DMS53 (cell line): Measurements from ENCODE around the gene BTRC.

ENCODE experiments used
- DNase-seq: peaks from one replicate; lab custom pipeline; 2025; lab: John Stamatoyannopoulos, UW

The BTRC gene

DNA sequence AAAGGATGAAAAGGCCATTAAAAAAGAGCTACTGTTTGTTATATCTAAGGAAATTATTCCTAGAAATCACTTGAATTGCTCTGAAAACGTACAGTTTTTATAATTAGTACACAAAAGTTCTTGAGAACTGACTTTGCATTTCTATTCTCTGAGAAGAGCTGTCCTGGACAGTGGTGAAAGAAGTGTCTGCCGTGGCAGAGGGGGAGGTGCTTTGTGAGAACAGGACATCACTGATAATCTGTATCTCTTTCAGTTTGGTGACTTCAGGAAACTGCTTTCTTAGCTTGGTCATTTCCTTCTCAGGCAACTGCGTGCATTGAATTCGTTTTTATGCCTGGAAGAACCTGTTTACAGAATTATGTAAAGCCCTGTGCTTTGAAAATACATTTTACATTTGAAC lies 182.0 kb downstream of the BTRC start:
- no peak for DNase-seq

GRCh38 chr10:101536800-101537199 lies 182.8 kb downstream of the BTRC start:
- DNase-seq = peak; percentile 64

GRCh38 chr10:101538446-101538845 lies 184.5 kb downstream of the BTRC start:
- no peak for DNase-seq

DNA sequence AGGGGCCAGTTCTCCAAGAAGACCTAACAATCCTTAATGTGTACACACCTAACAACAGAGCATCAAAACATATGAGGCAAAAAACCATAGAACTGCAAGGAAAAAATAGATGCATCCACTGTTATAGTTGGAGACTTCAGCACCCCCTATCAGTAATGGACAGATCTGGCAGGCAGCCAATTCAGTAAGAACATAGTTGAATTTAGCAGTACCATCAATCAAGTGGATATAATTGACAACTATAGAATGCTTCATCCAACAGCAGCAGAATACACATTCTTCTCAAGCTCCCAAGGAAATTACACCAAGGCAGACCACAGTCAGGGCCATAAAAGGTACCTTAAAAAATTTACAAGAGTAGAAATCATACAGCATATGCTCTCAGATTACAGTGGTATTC lies 191.9 kb downstream of the BTRC start:
- peak; percentile 28 for DNase-seq

DNA sequence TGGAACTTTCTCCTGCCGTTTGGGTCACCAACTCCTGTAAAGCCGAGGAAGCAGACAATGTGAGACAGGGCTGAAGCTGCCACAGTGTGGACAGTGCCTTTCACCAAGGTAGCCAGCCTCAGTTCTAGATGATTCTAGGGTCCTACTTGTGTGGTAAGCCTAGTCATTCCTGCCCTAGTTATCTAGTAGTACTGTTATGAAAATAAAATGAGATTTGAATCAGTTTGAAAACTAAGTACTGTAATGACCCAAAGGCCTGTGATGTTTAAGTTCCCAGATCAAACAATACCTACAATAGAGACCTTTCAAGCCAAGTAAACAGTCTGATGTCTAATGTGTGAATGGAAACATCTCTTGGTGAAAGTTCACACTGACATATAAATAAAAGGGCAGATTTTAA lies 197.0 kb downstream of the BTRC start:
- DNase-seq = no peak

GRCh38 chr10:101552442-101552841 lies 198.5 kb downstream of the BTRC start:
- DNase-seq = no peak

GRCh38 chr10:101557541-101557940 lies 203.6 kb downstream of the BTRC start:
- no peak for DNase-seq

DNA sequence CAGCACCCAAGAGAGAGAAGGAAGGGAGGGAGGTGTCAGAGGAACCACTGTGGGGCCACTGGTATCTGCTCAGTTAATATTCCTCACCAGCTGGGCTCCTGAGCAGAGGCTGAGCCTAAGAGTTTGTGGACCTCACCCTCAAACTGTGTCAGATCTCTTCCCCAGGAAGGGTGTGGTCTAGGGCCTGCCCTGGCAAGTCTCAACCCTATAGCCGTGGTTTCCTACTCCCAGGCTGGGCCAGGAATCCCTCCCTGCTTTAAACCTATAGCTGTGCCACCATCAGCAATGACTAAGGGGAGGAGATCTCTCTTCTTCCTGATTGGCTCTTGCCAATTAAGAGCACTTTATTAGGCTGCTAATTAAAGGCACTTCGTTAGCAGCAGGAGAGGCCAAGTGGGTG lies 204.2 kb downstream of the BTRC start:
- no peak for DNase-seq

DNA sequence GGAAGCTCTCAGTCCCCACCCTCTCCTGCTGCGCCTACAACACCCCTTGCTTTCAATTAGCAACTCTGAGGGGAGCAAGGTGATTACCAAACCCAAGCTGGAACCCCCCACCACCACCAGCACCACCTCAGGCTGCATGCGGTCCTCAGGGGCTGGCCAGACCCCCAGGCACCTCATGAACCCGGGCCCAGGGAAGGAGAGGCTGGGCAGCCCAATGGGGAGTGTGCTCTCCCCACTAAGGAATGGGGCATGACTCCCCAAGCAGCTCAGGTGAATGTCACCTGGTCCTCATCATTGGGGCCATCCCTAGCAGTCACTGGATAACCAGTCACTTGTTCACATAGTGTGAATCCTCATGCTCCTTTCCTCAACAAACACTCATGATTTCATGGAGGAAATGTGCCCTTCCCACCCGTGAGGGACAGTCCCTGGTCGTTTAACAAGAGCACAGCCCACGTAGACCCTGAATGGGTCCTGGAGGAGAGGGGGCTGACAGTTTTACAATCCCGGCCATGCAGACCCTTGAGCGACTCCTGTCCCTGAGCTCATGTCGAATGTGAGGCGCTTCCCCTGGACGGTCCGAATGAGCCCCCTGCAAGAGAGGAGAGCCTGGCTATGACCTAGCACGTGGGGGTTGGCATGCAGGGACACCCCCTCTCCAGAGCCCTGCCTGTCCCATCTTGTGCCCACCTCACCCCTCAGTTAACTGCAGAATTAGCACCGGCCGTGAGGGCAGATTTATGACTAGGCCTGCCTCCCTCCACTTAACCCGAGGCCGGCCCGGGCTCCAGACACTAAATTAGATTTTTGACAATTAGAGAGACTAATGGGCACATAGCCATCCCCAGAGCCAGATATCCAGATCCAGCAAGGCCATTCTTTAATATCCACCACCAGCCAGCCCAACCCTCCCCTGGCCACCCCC lies 205.0 kb downstream of the BTRC start:
- DNase-seq = no peak

DNA sequence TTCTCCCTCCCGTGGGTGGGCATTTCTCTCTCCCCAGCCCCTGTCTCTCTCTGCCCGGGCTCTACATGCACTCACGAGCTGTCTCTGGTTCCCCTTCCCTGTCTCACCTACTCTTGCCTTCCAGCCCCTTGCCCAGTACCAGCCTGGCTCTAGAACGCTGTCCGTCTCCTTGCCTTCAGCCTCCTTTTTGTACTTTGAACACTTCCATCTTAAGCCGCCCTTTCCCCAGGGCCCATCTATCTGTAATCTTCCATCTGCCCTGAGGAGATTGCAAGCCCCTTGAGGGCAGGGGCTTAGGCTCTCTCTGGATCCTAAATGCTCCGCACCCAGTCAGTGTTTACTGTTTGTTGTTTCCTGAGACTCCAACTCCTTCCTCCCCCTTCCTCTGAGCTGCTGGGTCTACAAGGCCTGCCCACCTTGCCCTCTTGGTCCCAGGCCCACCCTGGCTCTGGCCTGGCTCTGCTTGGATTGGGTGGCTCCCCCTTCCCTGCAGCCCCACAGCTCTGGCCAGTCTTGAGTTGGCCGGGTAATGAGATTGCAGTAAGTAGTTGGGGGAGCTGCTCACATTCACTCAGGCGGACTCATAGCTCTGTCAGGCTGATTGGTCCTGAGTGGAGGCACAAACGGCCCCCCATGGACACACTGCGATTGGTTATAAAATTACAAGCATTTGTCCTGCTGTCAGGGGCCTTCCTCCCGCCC lies 205.8 kb downstream of the BTRC start:
- DNase-seq = no peak

- DNase-seq = no peak
These were observed 206.5 kb downstream of the BTRC start for GRCh38 chr10:101560298-101561067.

GRCh38 chr10:101561068-101561915 lies 207.3 kb downstream of the BTRC start:
- no peak for DNase-seq

DNA sequence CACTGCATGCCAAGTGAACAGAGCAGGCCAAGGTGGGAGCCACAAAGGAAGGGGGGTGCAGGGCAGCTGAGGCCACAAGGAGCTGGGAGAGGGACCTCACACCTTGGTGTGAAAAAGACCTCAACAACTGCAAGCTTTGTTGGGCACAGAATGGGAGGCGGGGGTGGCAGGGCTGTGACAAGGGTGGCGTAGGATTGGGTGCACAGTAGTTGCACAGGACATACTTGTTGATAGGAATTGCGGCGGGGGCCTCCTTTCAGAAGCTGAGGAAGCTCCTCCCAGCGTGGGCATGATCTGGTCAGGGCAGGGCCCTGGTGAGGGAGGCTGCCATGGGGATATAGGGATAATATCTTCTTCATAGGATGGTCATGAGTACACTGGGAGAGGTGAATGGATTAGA lies 208.3 kb downstream of the BTRC start:
- no peak for DNase-seq

DNA sequence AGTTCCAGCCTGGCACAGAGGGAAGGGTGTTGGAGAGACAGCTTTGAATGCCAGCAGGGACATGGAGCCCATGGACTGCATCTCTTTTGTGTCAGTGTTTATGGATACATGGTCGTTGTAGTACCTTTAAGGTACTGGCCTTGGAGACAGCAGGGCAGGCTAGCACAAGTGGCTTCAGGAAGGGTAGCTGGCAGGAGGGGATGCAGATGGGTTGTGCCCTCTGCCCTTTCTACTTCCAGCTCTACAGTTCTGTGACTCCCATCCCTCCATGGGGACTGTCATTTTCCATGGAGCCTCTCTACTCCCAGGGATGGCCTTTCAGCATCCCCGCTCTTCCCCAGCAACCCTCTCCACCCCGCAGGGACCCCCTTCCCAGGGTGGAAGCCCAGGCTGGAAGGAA lies 209.0 kb downstream of the BTRC start:
- DNase-seq = no peak

DNA sequence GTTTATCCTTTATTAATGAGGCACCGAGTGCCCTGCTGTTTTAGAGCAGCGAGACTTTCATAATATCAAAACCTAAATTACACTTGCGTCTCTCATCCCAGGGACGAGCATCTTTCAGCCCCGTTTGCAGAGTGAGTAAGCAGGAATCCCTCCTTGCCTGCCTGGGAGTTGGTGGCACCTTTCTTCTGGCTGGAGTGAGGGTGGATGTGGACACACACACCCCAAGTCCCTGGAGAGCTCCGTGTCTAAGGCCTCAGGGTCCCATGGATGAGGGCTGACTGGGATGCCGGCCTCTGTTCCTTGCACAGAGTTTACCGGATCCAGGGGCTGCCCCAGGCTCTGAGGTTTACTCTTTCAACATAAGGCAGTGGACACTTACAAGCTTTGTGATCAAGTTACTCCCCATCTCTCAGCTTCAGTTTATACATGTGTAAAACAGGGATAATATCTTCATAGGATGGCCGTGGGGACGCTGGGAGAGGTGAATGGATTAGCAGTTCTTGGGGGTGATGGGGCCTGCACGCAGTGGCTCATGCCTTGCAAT lies 209.6 kb downstream of the BTRC start:
- DNase-seq = no peak

DNA sequence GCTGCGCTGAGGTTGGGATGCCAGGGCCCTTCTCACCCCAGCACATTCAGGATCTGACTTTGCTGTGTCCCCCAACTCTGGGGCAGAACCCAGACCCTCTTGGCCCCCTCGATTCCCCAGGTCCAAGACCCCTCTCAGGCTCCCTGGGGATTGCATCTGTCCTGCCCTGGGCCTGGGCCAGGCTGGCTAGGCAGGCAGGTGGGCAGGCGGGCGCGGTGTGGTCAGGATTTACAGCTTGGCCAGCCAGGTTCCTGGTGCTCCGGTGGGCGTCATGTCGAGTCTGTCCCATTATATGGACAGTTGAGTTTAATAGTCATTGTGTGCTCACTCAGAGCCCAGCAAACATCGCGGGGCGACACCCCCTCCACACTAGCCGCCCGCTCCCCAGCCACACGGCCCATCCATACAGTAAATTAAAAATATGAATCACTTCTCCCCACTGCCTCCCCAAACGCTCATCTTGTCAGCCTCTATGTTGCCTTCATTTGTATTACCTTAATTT lies 210.6 kb downstream of the BTRC start:
- DNase-seq = no peak

DNA sequence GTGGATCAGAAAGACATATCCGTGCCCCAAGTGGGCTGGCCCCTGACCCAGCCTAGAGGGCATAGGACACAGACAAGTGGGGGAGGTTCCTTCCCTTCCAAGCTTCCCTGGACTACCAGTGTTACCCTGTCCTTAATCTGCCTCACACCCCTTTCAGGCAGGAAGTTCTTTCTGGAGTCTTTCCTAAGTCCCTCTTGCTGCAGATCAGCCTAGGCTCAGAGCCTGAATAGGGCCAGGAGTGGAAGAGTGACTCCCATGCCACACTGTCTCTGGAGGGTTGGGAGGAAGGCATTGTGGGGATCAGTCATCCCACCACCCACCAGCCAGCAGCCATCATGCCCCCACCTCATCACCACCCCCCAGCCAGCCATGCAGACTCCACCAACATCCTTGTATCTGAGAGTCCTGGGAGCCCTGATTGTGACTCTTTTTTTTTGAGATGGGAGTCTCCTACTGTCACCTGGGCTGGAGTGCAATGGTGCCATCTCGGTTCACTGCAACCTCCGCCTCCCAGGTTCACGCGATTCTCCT lies 211.5 kb downstream of the BTRC start:
- DNase-seq = no peak

GRCh38 chr10:101565936-101566332 lies 212.0 kb downstream of the BTRC start:
- DNase-seq = no peak

- peak; percentile 77 for DNase-seq
These were observed 212.6 kb downstream of the BTRC start for GRCh38 chr10:101566333-101567164.
